Frontal cortex (tissue), 4 donors: ENCODE measurements around the gene PLA2R1. TPM values are rescaled to one million over a fixed set of nuclear protein-coding genes. Genes with fewer than 3 reads are reported as not detected.

ENCODE experiments used
- DNase-seq, 2 donors: peaks; one replicate each; pipeline ENCODE4 v3.0.0; 2012; ENCODE audit warnings: low spot score in 2 of 2
- FAIRE-seq: peaks from 2 replicates; lab custom pipeline; 2012; peaks lifted over from hg19 to GRCh38; lab: Jason Lieb, UNC
- total RNA-seq: library from RNA; depleted of rRNA; stranded (reverse); fragments of >200 nt; gene quantifications from one replicate; pipeline ENCODE4 v1.2.3, GENCODE V29; 2014
- donor health status: control.
- donor health status: control.
- donor health status: control.

The PLA2R1 gene
- total RNA-seq, 1 donor from 2014 or later: 1.6 TPM

- DNase-seq: no peak
- FAIRE-seq: no peak
These were observed 27.3 kb downstream of the PLA2R1 start for GRCh38 chr2:160035125-160035524.

DNA sequence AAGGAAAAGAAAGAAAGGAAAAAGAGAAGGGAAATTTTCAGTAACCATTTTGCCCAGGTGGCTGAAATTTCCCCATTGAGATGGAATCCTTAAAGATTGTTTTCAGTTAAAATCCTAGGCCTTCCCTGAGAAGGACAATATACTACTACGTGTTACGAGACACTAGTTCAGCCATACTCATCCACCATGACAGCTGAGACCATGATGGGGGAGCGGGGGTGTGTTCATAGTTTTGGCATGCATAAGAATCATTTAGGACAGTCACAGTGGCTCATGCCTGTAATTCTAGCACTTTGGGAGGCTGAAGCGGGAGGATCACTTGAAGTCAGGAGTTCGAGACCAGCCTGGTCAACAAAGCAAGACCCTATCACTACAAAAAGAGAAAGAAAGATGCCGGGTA, 28.0 kb downstream of the PLA2R1 start:
- DNase-seq (no peak), FAIRE-seq (no peak)

DNA sequence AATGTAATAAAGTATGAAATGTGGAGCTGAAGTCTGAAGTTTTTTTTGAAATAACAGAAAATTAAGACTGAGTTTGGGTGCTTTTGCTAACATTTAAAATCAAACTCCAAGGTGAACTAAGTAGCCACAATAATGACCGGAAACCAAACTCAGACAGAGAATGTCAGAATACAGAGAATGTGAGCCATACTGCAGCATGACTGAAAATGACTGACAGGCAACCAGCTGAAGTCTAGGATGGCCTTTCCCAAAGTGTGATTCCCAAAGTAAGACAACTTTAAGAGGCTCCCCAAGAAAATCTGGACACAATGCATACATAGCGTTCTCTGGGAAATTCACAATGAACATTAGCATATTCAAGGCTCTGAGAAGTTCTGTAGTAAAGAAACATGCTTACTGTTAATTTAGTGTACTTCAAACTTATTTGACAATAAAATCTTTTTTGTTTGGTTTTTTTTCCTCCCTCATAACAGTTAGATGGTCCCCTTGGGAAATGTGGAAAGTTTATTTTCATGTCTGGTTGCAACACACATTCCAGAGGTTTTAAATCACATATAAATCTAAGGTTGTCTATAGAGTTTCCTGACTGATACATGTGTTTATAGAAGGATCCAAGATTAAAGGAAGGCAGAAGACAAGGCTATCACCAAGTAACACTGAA, 28.6 kb downstream of the PLA2R1 start:
- no peak for DNase-seq
- FAIRE-seq: no peak

DNA sequence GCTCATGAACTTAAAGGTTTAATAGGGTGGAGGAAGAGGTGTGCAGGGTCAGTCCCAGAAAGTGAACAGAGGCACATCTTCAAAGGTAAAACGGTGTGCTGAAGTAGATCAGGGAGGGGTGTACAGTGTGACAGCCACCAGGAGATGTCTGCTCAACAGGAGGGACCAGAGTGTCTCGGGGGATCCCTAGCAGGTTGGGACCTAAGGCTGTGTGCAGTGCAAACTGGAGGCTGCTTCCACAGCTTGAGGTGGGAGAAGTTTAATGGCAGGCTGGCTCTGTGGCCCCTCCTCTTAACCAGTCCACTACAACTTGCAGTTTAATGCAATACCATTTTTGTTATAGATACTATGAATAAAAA, 33.2 kb downstream of the PLA2R1 start:
- FAIRE-seq: no peak

GRCh38 chr2:160028431-160029269, 33.8 kb downstream of the PLA2R1 start:
- FAIRE-seq (no peak), DNase-seq (no peak)

More for the DNA sequence above, 33.2 kb downstream of the PLA2R1 start:
- DNase-seq: no peak

- DNase-seq: no peak
- no peak for FAIRE-seq
These were observed 40.3 kb downstream of the PLA2R1 start for GRCh38 chr2:160022162-160022561.

GRCh38 chr2:160019374-160020090, 42.9 kb downstream of the PLA2R1 start:
- DNase-seq (no peak), FAIRE-seq (no peak)

GRCh38 chr2:160015746-160016145, 46.7 kb downstream of the PLA2R1 start:
- DNase-seq (no peak), FAIRE-seq (no peak)

DNA sequence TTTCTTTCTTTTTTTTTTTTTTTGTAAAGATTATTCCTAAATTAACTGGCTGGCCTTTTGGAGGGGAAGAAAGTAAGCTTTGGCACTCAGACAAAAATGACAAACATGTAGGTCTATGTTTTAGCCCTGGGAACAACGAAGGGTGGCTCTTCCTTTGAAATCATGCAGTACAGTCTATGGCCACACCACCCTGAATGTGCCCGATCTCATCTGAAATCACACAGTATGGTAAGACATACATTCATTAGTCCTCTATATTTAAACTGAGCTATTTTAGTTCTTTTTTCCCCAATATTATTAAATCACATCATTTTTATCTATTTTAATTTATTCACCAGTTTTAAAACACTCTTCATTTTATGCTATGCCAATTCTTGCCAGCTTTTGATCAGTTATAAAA, 48.2 kb downstream of the PLA2R1 start:
- no peak for FAIRE-seq
- no peak for DNase-seq

DNA sequence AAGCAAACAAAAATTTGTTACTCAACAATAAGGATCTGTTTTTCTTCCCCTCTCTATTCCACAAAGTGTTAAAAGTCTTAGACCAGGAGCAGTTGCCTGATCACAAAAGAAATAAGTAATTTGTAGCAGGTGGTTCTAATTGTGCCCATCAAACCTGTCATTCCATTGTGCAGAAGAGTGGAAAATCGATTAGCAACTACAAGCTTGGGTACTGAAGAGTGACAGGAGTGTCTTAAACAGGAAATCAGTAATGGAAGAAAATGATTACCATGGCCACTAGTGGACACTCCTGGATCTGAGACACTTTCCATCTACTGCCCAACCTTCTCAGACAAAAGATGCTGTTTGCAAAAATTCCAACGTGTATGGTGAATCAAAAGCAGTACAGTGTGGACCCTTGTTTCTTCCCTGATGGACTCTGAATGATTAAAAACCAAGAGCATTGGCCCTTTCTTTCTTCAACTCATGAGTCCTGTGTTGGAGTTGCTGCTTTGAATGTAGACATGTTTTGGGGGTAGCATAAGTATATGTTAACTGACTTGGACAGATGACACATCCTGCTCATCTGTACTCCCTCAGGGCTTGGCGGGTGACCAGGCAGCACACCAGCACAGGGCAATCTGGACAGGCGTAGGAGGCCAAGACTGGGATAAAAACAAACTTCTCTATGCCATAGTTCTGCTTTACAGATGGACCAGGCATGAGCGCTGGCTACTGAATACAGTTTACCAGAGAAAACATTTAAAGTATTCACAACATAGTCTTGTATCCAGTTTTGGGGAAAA, 51.9 kb downstream of the PLA2R1 start:
- DNase-seq (no peak), FAIRE-seq (no peak)

GRCh38 chr2:160007111-160007510, 55.3 kb downstream of the PLA2R1 start:
- no peak for FAIRE-seq

DNA sequence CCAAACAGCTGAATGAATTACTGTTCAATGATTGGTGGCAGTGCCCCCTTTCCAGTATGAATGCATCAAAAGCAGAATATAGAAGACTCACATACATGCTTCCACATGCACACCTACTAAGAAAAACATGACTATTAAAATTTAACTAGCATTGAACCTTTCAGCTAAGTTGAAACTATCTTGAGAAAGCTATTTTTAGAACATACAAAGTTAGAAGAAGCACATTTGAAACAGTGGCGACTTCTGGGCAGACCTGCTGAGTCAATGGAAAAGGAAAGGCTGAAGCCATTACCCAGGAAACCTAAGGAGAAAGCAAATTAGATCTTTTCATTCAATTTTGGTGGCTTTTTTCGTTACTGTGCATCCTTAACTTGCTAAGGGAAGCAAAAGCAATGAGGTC, 55.9 kb downstream of the PLA2R1 start:
- FAIRE-seq (no peak), DNase-seq (no peak)

More at GRCh38 chr2:160007111-160007510, 55.3 kb downstream of the PLA2R1 start:
- DNase-seq: no peak

GRCh38 chr2:160005908-160006307, 56.5 kb downstream of the PLA2R1 start:
- FAIRE-seq (no peak), DNase-seq (no peak)

GRCh38 chr2:160005476-160005875, 56.9 kb downstream of the PLA2R1 start:
- FAIRE-seq (no peak), DNase-seq (no peak)

- DNase-seq: no peak
These were observed 63.5 kb downstream of the PLA2R1 start for GRCh38 chr2:159998961-159999360.

GRCh38 chr2:159998243-159998642, 64.2 kb downstream of the PLA2R1 start:
- FAIRE-seq (no peak), DNase-seq (no peak)

More at GRCh38 chr2:159998961-159999360, 63.5 kb downstream of the PLA2R1 start:
- no peak for FAIRE-seq

- FAIRE-seq (no peak), DNase-seq (no peak)
These were observed 65.4 kb downstream of the PLA2R1 start for GRCh38 chr2:159996792-159997546.

GRCh38 chr2:159995038-159995437, 67.4 kb downstream of the PLA2R1 start:
- no peak for DNase-seq

GRCh38 chr2:159989249-159989648, 73.2 kb downstream of the PLA2R1 start:
- DNase-seq: no peak
- FAIRE-seq: no peak

More at GRCh38 chr2:159995038-159995437, 67.4 kb downstream of the PLA2R1 start:
- FAIRE-seq: no peak
